Neural progenitor cell (in vitro differentiated cells): ENCODE data around the gene SMARCA1. TPM values are rescaled to one million over a fixed set of nuclear protein-coding genes. Genes with fewer than 3 reads are reported as not detected.
"Not testable (repeated sequence)": the region's sequence is repeated elsewhere in the genome, so short reads cannot be mapped to it uniquely, and the experiment has no call there.

Experiments
- DNase-seq: peaks from one replicate; pipeline ENCODE4 v3.0.0-alpha.2; 2016; ENCODE audit warnings: low spot score
- H2AFZ ChIP-seq: fragments of 200-600 bp; sonication (generic); replicated peaks from 2 replicates; pipeline ENCODE4 v1.6.1; 2016; ENCODE audit warnings: antibody characterized with exemption
- H3F3A ChIP-seq: fragments of 200-600 bp; sonication (generic); 2 replicates; pipeline ENCODE4 v1.6.1; 2016; ENCODE audit warnings: antibody characterized with exemption, low read depth
- H3K27ac ChIP-seq: fragments of 200-600 bp; sonication (generic); 2 replicates; pipeline ENCODE4 v1.5.1; 2016; ENCODE audit warnings: mild to moderate bottlenecking
- H3K27me3 ChIP-seq: fragments of 200-600 bp; sonication (generic); 2 replicates; pipeline ENCODE4 v1.6.1; 2016; ENCODE audit warnings: mild to moderate bottlenecking, moderate library complexity
- H3K36me3 ChIP-seq: fragments of 200-600 bp; sonication (generic); 2 replicates; pipeline ENCODE4 v1.5.1; 2016
- H3K4me1 ChIP-seq: fragments of 200-600 bp; sonication (generic); 2 replicates; pipeline ENCODE4 v1.6.1; 2016; ENCODE audit warnings: mixed run types
- H3K4me2 ChIP-seq: fragments of 200-600 bp; sonication (generic); 2 replicates; pipeline ENCODE4 v1.6.1; 2016
- H3K4me3 ChIP-seq: fragments of 200-600 bp; sonication (generic); 2 replicates; pipeline ENCODE4 v1.5.1; 2016
- H3K79me2 ChIP-seq: fragments of 200-600 bp; sonication (generic); 2 replicates; pipeline ENCODE4 v1.6.1; 2016; ENCODE audit warnings: low read depth
- H3K9ac ChIP-seq: fragments of 200-600 bp; sonication (generic); 2 replicates; pipeline ENCODE4 v1.6.1; 2016
- H3K9me3 ChIP-seq: fragments of 200-600 bp; sonication (generic); 2 replicates; pipeline ENCODE4 v1.5.1; 2016; ENCODE audit warnings: low read depth
- H4K20me1 ChIP-seq: fragments of 200-600 bp; sonication (generic); 2 replicates; pipeline ENCODE4 v1.6.1; 2016; ENCODE audit warnings: low read depth
- H3K27ac Mint-ChIP-seq: 3 replicates; pipeline ENCODE4 v1.8.0; 2021; ENCODE audit warnings: mixed read lengths
- H3K27me3 Mint-ChIP-seq: 2 replicates; pipeline ENCODE4 v1.8.0; 2022; ENCODE audit warnings: low read depth, mild to moderate bottlenecking, inconsistent platforms, moderate library complexity, mixed read lengths; ENCODE audit not compliant: insufficient read depth
- H3K36me3 Mint-ChIP-seq: 3 replicates; pipeline ENCODE4 v1.8.0; 2021; ENCODE audit warnings: mixed read lengths
- H3K4me1 Mint-ChIP-seq: 3 replicates; pipeline ENCODE4 v1.8.0; 2021; ENCODE audit warnings: mixed read lengths
- H3K4me3 Mint-ChIP-seq: 3 replicates; pipeline ENCODE4 v1.8.0; 2021; ENCODE audit warnings: mild to moderate bottlenecking, moderate library complexity, mixed read lengths
- H3K9me3 Mint-ChIP-seq: 3 replicates; pipeline ENCODE4 v1.8.0; 2020; ENCODE audit warnings: mixed read lengths
- CTCF ChIP-seq: fragments of 200-600 bp; sonication (generic); IDR thresholded peaks from 2 replicates; pipeline ENCODE4 v1.5.1; 2017; ENCODE audit warnings: antibody characterized with exemption, mild to moderate bottlenecking
- EZH2 ChIP-seq: fragments of 200-600 bp; sonication (generic); IDR thresholded peaks from 2 replicates; pipeline ENCODE4 v1.6.1; 2017; ENCODE audit warnings: antibody characterized with exemption, mild to moderate bottlenecking, moderate library complexity
- EZH2phosphoT487 ChIP-seq: fragments of 200-600 bp; sonication (generic); IDR thresholded peaks from 2 replicates; pipeline ENCODE4 v1.6.1; 2017; ENCODE audit warnings: antibody characterized with exemption
- total RNA-seq: library from RNA; depleted of rRNA; stranded (reverse); fragments of >200 nt; gene quantifications from 2 replicates; pipeline ENCODE4 v1.2.3, GENCODE V29; 2015; ENCODE audit warnings: low replicate concordance

SMARCA1 gene
- total RNA-seq, 1 donor from 2014 or later, result 149 TPM

- no peak overlapping the region for H3K27ac ChIP-seq
- no peaks in the 10 kb centered on the region for H4K20me1 ChIP-seq
- H3K27ac Mint-ChIP-seq, result no peak overlapping the region
- H3K36me3 ChIP-seq, result no peaks in the 10 kb centered on the region
- no peak overlapping the region for H3K4me2 ChIP-seq
- H3K4me1 Mint-ChIP-seq, result no peaks in the 10 kb centered on the region
- no peak overlapping the region for H2AFZ ChIP-seq
- TF ChIP-seq EZH2phosphoT487 (no peak), EZH2 (no peak), CTCF (no peak)
- H3F3A ChIP-seq, result no peaks in the 10 kb centered on the region
- no peak overlapping the region for H3K9ac ChIP-seq
- H3K4me1 ChIP-seq, result no peaks in the 10 kb centered on the region
- H3K4me3 Mint-ChIP-seq, result no peak overlapping the region
- H3K9me3 ChIP-seq, result peaks cover 4% of the 10 kb centered on the region
- peaks cover 14% of the 10 kb centered on the region for H3K36me3 Mint-ChIP-seq
- H3K27me3 Mint-ChIP-seq, result no peaks in the 10 kb centered on the region
- no peaks in the 10 kb centered on the region for H3K79me2 ChIP-seq
- DNase-seq, result no peak
- no peak overlapping the region for H3K4me3 ChIP-seq
- no peaks in the 10 kb centered on the region for H3K9me3 Mint-ChIP-seq
- no peaks in the 10 kb centered on the region for H3K27me3 ChIP-seq
Observed at GRCh38 chrX:129556806-129557315, 33.6 kb upstream of the SMARCA1 start.

GRCh38 chrX:129554816-129555215, 31.5 kb upstream of the SMARCA1 start:
- not testable (repeated sequence) for H3K27ac ChIP-seq, H3K27me3 ChIP-seq, H3K4me1 Mint-ChIP-seq, H3K27me3 Mint-ChIP-seq, H3K4me3 Mint-ChIP-seq, H4K20me1 ChIP-seq, H3K9ac ChIP-seq, H3K79me2 ChIP-seq, H3F3A ChIP-seq, DNase-seq, H3K27ac Mint-ChIP-seq, H3K9me3 ChIP-seq, H3K9me3 Mint-ChIP-seq, H3K4me2 ChIP-seq, H3K4me3 ChIP-seq, H2AFZ ChIP-seq, H3K4me1 ChIP-seq
- peaks cover 14% of the 10 kb centered on the region for H3K36me3 Mint-ChIP-seq
- H3K36me3 ChIP-seq, result peaks cover 10% of the 10 kb centered on the region

DNA sequence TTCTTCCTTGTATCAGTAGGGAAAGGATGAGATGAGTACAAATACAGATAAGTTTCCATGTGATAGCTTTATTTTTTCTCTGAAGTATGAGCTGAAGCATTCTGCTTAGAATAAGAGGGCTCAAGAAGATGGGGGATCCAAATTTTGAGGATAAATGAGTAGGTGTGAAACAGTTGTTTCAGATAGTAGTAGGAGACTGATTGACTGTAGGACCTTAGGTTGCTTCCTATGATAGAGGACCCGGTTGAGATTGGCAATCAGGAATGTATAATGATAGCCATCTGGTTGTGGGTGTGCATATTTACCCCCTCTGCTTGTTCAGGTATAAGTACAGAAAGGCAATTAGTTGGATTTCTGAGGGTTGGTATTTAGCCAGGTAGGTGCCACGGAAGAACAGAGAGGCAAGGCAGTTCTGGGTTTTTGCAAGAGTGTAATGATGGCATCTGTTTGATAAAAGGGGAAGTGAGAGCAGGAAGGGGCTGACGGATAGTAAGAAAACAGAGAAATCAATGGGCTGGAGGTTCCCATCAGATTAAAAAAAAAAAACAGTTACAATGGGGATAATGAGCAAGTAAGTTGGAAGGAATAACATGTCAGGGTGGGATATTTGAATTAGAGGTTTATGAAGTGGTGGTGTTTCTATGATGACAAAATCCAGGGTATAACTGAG, 30.5 kb upstream of the SMARCA1 start:
- peaks cover 16% of the 10 kb centered on the region for H3K36me3 Mint-ChIP-seq
- Histone ChIP-seq H3K9me3 (no peaks in the 10 kb centered on the region), H3K4me3 (no peak overlapping the region), H3K79me2 (no peaks in the 10 kb centered on the region), H3K36me3 (peaks cover 14% of the 10 kb centered on the region), H3K4me1 (no peaks in the 10 kb centered on the region), H3K27ac (no peak overlapping the region), H3F3A (no peaks in the 10 kb centered on the region), H4K20me1 (no peaks in the 10 kb centered on the region), H3K4me2 (no peak overlapping the region), H2AFZ (no peak overlapping the region), H3K27me3 (no peaks in the 10 kb centered on the region), H3K9ac (no peak overlapping the region)
- TF ChIP-seq EZH2phosphoT487 (no peak), EZH2 (no peak), CTCF (no peak)
- H3K27me3 Mint-ChIP-seq, result no peaks in the 10 kb centered on the region
- no peaks in the 10 kb centered on the region for H3K4me1 Mint-ChIP-seq
- H3K9me3 Mint-ChIP-seq, result no peaks in the 10 kb centered on the region
- H3K27ac Mint-ChIP-seq, result no peak overlapping the region
- H3K4me3 Mint-ChIP-seq, result no peak overlapping the region
- DNase-seq, result no peak

GRCh38 chrX:129549124-129549523, 25.8 kb upstream of the SMARCA1 start:
- Mint-ChIP-seq H3K27ac (no peak overlapping the region), H3K27me3 (peaks cover 2% of the 10 kb centered on the region), H3K4me1 (no peaks in the 10 kb centered on the region), H3K4me3 (no peak overlapping the region), H3K36me3 (peaks cover 25% of the 10 kb centered on the region), H3K9me3 (no peaks in the 10 kb centered on the region)
- TF ChIP-seq CTCF, result no peak
- no peak for TF ChIP-seq EZH2phosphoT487
- no peak for TF ChIP-seq EZH2
- Histone ChIP-seq H3K4me1 (no peaks in the 10 kb centered on the region), H3K36me3 (peaks cover 14% of the 10 kb centered on the region), H3K9ac (no peak overlapping the region), H4K20me1 (no peaks in the 10 kb centered on the region), H2AFZ (no peak overlapping the region), H3K27me3 (no peaks in the 10 kb centered on the region), H3K27ac (no peak overlapping the region), H3K4me2 (no peak overlapping the region), H3K79me2 (no peaks in the 10 kb centered on the region), H3K9me3 (peaks cover 5% of the 10 kb centered on the region), H3K4me3 (no peak overlapping the region), H3F3A (no peaks in the 10 kb centered on the region)
- no peak for DNase-seq
